Measurements from ENCODE around the gene PSMD7. TPM values are rescaled to one million over a fixed set of nuclear protein-coding genes. Genes with fewer than 3 reads are reported as not detected.

PSMD7 gene
- total RNA-seq, 1 donor, result 76.9 TPM

Other genes with a start within 250 kb of the PSMD7 start
- gene NPIPB15, start 79.5 kb downstream of the PSMD7 start, total RNA-seq, result 0.32 and 0.86 TPM in 2 replicates
- not detected in 2 replicates for gene CLEC18B, start 124.7 kb downstream of the PSMD7 start, total RNA-seq

Measured in fibroblast of villous mesenchyme (primary cell).